GM20431 (cell line): ENCODE measurements around the gene MEX3A.
"Not testable (repeated sequence)": the region's sequence is repeated elsewhere in the genome, so short reads cannot be mapped to it uniquely, and the experiment has no call there.

Experiments
- in situ Hi-C: fragments of 300-500 bp; cut with MseI, MboI; formaldehyde crosslinking; loops from one replicate; pipeline ENCODE4 v1.15.0; 2020; ENCODE audit warnings: low sequenced_read_pairs; ENCODE audit not compliant: unreplicated experiment

The MEX3A gene

DNA sequence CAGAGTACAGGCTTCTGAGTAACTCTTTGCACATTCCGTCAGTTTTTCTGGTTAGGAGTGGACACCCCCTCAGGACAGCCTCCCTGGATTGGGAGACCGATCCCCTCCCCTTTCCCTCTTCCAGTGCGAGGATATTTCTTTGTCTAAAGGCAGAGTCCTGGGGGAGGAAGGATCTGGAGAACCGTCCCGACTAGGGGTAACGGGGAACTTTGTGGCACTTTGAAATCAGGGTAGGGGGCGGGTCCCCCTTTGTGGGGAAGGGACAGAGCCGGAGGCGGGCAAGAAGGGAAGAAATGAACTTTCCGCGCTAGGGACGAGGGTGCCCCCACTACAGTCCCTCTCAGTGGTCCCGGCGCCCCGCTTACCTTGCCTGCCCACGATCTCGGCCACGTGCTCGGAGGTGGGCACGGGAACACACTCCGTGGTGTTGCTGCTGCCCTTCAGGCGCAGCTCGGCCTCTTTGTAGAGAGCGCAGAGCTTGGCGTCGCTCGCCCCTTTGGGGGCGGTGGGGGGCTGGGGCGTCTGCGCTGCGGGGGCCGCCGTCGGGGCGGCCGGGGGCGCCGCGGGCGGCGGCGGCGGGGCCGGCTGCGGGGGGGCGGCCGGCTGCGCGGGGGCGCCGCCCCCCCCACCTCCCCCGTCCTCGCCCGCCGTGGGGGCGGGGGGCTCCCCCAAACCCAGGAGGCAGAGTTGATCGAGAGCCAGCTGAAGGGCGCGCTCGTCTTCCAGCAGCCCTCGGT is 917 bp downstream of the MEX3A start:
- in situ Hi-C loops, result loop anchor here (5.0 kb wide), 1 partner anchor 51 kb away; no protein-coding TSS in a partner anchor

DNA sequence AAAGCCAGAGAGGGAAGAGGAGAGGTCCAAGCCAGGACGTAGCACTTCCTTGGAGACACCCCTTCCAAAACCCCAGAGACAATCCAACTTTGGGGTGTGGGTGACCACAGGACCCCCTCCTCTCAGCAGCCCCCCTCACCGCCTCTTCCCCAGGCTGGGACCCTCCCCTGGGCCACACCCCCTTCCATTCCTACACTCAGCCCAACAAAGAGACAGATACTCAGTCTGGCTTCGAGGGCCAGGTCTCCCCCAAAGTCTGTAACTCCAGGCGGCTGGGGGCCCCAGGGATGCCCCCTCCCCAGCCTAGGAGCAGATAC is 1.4 kb downstream of the MEX3A start:
- in situ Hi-C loops, result loop anchor here (5.0 kb wide), 1 partner anchor 51 kb away; no protein-coding TSS in a partner anchor

DNA sequence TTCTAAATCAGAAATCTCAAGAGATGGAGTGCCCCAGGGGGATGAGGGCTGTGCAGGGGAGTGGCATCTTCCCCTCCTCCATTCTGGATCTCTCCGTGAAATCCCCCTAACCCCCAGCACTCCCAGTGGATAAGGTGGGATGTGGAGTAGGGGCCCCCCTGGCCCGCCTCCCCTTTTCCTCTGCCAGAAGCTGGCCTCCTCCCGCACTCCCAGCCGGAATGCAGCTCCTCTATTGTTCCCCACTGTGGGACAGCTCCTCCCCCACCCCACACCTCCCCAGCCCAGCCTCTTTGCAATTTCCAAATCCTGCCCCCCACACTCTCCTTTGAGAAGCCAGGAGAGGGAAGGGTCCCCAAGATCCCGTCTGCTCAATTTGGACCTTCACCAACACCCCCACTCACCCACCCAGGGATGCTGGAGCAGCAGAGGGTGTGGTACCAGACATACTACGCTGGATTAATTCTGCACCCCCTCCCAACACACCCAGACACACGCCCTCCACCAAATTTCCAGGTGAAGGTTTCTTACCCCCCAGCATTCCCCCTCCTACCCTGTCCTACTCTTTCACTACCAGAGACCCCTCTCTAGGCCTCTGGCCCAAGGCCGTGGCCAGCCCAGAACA is 1.9 kb downstream of the MEX3A start:
- in situ Hi-C loops, result loop anchor here (5.0 kb wide), 1 partner anchor 52 kb away; no protein-coding TSS in a partner anchor

DNA sequence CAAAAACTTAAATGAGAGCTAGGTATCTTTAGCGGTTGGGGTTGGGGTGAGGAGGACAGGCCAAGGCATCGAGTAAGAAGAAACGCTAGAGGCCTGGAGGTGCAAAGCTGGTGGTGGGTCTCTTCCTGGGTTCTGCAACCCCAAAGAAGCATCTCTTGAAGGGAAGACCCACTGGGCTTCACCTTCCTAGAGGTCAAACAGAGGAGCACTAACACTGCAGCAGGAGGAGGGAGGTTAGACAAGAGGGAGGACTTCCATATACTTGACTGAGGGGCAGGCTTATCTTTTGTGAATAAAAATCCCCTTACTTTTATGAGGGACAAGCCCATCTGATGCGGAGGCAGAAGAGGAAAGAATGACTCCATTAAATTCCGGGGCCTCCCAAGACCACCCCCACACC is 2.5 kb downstream of the MEX3A start:
- in situ Hi-C loops, result loop anchor here (5.0 kb wide), 1 partner anchor 53 kb away; no protein-coding TSS in a partner anchor

DNA sequence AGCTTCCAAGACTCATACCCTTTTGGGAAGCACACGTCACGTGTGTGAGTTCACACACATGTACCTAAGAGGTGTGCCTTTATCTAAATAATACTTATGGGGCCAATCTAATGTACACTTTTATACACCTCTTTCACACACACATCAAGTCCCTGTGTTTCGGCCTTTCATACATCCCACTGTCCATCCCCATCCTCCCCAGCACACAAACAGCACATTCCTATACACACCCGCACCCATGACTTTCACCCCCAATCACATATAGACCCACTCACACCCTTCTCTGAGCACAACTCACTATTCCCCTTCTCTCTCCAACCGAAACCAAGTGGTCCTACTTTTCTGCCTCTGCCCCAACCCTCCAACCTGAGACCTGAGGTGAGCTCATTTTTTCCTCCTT is 3.5 kb downstream of the MEX3A start:
- in situ Hi-C loops, result no loop called here

DNA sequence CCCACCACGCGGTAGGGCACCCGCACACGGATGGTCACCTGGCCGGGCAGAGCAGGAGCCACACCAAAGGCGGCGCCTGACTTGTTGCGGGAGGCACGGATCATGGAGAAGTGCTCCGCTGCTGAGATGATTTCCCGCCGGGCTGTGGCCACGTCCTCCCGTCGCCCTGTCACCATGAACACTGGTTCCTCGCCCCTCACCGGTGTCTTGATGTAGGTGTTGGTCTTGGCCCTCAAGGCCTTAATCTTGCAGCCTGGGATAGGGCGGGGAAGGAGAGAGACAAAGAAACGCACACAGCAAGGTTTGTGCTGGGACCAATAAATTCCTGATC is 4.9 kb downstream of the MEX3A start:
- in situ Hi-C loops, result no loop called here

DNA sequence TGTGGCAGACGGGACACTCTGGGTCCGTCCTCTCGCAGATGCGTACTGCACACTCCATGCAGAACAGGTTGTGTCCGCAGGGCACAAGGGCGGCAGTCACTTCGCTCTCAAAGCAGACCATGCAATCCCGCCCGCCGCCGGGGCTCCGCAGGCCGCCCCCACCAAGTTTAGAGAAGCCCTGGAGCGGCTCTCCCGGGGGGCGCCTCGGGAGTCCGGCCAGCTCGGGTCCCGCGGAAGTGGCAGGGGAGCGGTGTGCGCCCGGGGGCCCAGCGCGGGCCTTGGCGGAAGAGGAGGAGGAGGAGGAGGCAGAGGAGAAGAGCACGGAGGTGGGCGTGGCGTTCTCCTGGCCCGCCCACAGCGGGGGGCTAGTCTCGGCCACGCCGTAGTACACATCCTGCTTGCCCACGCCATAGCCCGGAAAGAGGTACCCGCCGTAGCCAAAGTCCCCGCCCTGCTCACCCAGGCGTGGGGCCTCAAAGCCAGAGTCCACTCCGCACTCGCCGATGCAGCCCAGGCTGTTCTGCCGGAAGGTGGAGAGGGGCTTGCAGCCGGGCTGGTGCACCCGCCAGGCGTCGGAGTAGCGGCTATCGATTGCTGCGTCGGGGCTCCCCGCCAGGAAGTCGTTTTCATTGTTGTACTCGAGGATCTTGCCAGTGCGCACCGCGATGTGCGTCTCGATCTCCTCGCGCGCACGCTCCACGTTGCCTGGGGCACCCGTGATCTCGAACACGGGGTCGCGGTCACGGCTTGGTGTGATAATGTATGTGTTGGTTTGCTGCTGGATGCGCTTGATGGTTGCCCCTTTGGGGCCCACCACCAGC is 5.4 kb downstream of the MEX3A start:
- in situ Hi-C loops, result no loop called here

DNA sequence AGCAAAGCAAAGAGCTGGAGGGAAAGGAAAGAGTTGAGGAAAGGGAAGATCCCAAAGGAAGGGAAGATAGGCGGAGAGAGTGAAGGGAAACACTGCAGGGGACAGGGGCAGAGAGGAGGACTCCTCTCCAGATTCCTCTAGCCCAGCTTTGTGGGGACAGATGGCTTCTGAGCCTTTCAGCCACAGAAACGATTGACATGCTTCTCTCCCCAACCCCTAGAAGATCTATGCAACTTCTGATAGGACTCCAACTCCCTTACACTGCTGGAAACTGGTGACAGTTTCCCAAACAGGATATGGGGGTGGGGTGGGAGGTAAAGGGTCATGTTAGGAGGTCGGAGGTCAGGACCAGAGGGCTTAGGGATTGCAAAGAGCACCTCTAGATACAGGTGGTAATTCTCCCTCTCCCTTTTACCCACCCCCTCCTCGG is 6.5 kb downstream of the MEX3A start:
- in situ Hi-C loops, result no loop called here

DNA sequence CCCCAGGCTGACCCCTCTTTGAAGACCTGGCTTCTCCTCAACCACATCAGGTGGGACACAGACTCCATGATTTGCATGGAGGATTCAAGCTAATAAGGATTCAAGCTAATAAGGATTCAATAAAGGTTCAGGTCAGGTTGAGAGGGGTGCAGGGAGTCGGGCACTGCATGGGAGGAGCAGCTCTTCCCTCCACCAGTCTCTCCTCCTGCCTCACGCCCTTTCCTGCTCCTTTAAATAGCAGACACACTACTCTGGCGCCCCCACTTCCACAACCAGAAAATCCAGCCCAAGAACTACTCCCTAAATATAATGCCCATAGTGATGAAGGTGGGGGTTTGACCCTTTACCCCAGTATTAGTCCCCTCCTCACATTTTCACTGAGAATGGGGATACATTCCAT is 7.1 kb downstream of the MEX3A start:
- in situ Hi-C loops, result no loop called here

DNA sequence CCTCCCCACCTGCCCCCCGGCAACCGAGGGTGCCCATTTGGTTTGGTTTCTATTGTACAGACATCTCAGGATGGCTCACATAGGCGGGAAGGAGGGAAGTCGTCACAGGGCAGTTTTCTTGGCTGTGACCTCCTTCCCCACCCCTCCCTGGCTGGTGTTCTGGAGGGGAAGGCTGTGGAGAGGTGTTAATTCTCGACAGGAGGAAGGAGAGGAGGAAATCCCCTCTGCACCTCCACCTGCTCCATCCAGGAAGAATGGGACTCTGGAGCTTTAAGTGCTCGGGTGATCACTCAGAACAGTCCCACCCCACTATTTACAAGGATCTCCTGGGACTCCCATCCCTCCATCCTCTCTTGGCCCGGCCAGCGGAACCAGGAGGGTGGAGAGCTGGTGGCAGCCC is 7.6 kb downstream of the MEX3A start:
- in situ Hi-C loops, result no loop called here

DNA sequence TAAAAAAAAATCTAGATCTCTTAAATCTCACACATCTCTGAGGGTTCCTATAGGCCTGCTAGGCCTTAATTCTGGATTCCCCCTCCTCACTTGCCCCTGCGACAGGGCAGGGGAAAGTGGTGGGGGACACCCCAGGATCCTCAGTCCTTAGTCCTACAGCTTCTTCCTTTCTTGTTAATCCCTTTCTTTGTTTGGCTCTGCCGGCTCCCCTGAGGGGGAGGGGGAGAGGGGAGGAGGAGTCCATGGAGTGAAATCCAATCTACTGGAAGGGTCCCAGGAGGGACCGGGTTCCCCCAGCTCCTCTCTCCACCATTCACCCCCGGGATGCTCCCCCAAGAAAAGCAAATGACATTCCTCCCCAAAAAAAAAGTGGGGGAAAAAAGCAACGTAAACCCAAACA is 8.5 kb downstream of the MEX3A start:
- in situ Hi-C loops, result no loop called here

DNA sequence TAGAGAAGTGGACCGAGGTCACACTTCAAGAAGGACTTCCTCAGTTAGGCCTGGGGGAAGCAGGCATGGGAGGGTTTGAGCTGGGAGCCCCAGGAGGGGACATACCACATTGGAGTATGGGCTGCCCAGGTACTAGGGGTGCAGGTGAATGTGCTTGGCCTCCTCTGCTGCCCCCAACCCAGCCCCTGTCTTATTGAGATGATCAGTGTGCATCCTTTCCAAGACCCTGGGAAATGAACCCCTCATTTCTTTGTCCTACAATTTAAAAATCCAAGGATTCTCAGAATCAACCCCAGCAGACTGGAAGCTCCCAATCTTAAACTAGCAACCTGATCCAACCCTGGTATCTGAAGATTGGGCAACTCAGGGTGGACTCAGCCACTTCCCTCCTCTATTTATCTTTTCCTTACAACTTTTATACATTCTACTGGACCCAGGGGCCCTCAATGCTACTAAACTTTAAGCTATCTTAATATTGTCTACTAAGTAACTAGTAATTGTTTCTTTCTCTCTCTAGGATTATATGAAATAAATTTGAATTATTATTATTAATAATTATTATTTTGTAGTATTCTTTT is 9.1 kb downstream of the MEX3A start:
- in situ Hi-C loops, result no loop called here

DNA sequence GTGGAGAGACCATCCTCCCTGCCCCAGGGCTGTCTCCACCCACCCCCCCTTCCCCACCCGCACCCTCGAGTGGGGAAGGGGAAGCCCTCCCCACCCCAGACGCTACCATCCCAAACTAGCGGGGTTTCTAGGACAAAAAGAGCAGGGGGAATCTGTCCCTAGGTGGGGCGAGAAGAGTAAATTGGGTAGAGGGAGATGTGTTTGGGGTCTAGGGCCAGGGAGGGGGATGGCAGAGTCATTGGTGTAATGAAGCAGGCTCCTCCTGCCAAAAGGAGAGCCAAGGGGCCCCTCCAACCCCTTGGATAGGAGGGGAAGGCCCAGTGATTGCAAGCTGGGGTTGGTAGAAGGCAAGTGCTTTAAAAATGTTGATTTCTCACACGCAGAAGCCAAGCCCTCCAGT is 10.0 kb downstream of the MEX3A start:
- in situ Hi-C loops, result no loop called here

DNA sequence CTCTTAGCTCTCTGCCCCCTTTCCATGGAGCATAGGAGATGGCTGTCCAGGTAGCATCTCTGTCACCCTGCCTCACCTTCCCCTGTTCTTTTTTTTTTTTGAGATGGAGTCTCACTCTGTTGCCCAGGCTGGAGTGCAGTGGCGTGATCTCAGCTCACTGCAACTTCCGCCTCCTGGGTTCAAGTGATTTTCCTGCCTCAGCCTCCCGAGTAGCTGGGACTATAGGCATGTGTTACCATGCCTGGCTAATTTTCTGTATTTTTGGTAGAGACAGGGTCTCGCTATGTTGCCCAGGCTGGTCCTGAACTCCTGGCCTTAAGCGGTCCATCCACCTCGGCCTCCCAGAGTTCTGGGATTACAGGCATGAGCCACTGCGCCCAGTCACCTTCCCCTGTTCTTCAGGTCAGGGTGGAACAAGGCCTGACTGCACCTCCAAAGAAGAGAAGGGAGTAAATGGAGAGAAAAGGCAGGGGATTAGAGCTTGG is 10.9 kb downstream of the MEX3A start:
- in situ Hi-C loops, result not testable (repeated sequence)

DNA sequence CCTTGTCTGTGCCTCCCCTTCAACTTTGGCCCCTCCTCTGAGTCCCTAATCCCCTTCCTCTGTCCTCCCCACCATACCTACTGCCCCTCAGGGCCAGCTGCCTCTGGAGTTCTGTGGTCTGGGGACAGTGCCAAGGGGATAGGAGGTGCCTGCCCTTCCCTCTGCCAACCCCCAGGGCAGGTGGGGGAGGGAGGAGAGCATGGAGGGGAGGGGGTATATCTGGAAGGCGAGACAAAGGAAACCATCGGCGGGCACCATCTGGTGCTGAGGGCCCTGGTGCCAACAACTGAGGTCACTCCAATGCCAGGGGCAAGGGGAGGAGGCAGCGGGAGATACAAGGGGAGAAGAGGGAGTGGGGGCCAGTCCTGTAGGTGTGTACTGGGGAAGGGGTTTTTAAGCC is 11.7 kb downstream of the MEX3A start:
- in situ Hi-C loops, result no loop called here

DNA sequence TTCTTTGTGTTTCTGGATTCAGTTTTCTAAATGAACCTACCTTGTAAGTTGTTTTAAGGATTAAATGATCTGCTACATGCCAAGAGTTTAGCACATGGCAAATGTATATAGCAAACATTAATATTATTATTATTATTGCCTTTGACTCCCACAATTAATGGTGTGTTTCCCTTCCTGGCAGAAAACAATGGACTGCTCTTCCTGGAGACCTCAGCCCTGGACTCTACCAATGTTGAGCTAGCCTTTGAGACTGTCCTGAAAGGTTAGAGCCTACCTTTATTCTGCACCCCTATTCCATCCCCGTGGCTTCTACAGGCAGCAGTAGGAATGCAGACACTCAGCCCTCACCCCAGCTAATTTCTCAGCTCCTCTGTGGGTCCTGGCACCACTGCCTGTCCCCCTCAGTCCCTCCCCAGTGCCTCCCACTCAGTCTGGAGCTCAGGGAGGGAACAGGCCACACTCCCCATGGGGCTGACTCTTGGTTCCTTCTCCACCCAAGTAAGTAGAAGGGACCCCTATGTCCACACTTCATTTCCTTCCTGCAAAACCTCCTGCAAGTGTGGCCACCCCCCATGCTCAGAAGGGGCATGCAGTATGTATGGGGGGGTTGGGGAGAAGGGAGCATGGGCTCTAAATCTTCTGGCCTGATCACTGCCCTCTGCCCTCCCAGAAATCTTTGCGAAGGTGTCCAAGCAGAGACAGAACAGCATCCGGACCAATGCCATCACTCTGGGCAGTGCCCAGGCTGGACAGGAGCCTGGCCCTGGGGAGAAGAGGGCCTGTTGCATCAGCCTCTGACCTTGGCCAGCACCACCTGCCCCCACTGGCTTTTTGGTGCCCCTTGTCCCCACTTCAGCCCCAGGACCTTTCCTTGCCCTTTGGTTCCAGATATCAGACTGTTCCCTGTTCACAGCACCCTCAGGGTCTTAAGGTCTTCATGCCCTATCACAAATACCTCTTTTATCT is 12.5 kb downstream of the MEX3A start:
- in situ Hi-C loops, result no loop called here

DNA sequence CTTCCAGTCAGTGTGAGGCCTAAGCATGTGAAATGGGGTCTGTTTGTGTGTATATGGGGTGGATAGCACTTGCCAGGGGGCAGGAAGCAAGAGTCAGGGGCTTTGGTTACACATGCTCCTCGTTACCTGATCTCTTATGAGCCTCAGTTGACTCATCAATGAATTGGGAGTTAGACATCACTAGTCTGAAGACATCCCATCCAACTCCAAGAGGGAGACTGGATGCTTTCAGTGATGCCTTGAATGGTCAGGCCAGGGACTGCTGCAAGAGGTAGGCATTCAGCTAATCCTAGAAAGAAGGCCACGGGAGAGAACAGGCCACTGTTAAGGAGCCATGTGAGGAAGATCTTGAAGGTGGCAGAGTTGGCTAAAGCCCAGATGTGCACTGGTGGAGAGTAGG is 15.0 kb downstream of the MEX3A start:
- in situ Hi-C loops, result no loop called here

DNA sequence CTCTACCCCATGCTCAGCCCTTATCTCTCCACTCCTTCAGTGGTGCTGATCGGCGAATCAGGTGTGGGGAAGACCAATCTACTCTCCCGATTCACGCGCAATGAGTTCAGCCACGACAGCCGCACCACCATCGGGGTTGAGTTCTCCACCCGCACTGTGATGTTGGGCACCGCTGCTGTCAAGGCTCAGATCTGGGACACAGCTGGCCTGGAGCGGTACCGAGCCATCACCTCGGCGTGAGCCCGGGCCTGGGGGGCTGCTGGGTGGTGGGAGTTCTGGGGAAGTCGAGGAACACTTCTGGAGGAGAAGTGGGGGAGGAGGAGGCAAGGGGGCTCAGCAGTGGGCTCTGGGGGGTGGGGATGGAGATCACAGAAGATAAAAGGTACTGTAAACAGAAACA is 16.4 kb downstream of the MEX3A start:
- in situ Hi-C loops, result no loop called here

DNA sequence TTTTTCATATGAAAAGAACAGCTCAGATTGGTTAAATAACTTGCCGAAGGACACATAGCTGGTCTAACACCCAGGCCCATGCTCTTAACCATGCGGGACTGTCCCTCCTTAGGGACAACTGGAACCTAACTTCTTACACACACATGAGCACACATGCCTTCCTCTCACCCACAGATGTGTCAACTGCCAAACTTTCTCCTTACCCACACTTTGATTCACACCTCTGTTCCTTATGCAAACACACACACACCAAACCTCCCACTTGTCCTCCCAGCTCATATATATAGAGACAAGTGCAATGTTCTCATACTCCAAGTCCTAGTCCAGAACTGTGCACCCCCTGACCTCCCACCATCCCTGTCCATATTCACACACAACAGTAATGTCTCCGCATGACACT is 17.1 kb downstream of the MEX3A start:
- in situ Hi-C loops, result no loop called here

DNA sequence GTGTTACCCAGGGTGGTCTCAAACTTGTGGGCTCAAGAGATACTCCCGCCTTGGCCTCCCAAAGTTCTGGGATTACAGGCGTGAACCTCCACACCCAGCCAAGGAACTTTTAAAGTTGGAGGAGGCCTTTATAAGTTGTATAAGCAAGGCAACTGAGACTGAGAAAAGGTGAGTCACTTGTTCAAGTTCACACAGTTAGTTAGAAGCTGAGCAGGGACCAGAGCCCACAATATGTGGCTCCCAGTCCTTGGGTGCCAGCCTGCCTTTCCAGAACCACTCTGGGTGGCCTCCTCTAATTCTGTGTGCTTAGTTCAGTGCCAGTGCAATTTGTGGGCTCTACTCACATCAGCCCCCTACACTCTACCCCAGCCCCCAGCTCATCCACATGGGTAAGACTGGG is 17.6 kb downstream of the MEX3A start:
- in situ Hi-C loops, result no loop called here
